HepG2 (cell line): ENCODE results near the gene HSPB8.

ENCODE experiments used
- ATF3 ChIP-seq: sonication (generic); formaldehyde crosslinking; IDR thresholded peaks from 2 replicates; pipeline ENCODE4 v1.4.0; 2020; ENCODE audit warnings: missing genetic modification reagents
- CTCF ChIP-seq: sonication (generic); formaldehyde crosslinking; IDR thresholded peaks from 2 replicates; pipeline ENCODE4 v1.5.0; 2020; ENCODE audit warnings: mild to moderate bottlenecking, missing genetic modification reagents, moderate library complexity
- HNRNPL ChIP-seq: fragments of 200-400 bp; formaldehyde crosslinking; IDR thresholded peaks from 2 replicates; pipeline ENCODE4 v1.6.1; 2017; ENCODE audit warnings: mild to moderate bottlenecking, low read depth, low read length
- JUN ChIP-seq: sonication (generic); formaldehyde crosslinking; IDR thresholded peaks from 2 replicates; pipeline ENCODE4 v1.4.0; 2020; ENCODE audit warnings: mild to moderate bottlenecking, missing genetic modification reagents
- MAZ ChIP-seq, 2 experiments: sonication (generic) in 1 of 2; formaldehyde crosslinking in 1 of 2; IDR thresholded peaks; 2 replicates each; pipeline versions ENCODE4 v1.5.0 to v1.6.1; 2012 to 2020; ENCODE audit warnings: low read depth in 2 of 2, mild to moderate bottlenecking in 2 of 2, borderline replicate concordance in 1 of 2, improper control_type of control experiment in 1 of 2, low read length in 1 of 2, missing genetic modification reagents in 1 of 2, moderate library complexity in 1 of 2
- NAIF1 ChIP-seq: sonication (generic); formaldehyde crosslinking; IDR thresholded peaks from 2 replicates; pipeline ENCODE4 v1.5.0; 2020; ENCODE audit warnings: mild to moderate bottlenecking, missing genetic modification reagents, borderline replicate concordance
- ZBTB49 ChIP-seq: sonication (generic); formaldehyde crosslinking; IDR thresholded peaks from 2 replicates; pipeline ENCODE4 v1.4.0; 2020; ENCODE audit warnings: missing genetic modification reagents, borderline replicate concordance
- ZNF260 ChIP-seq: sonication (generic); formaldehyde crosslinking; IDR thresholded peaks from 2 replicates; pipeline ENCODE4 v1.4.0; 2020; ENCODE audit warnings: missing genetic modification reagents, low read depth, mild to moderate bottlenecking, borderline replicate concordance
- ZNF577 ChIP-seq: sonication (generic); formaldehyde crosslinking; IDR thresholded peaks from 2 replicates; pipeline ENCODE4 v1.4.0; 2020; ENCODE audit warnings: mild to moderate bottlenecking, low read depth, missing genetic modification reagents, borderline replicate concordance
- ZNF780A ChIP-seq: sonication (generic); formaldehyde crosslinking; IDR thresholded peaks from 2 replicates; pipeline ENCODE4 v1.8.0; 2022; ENCODE audit warnings: mild to moderate bottlenecking, missing genetic modification reagents, moderate library complexity

- TF ChIP-seq CTCF (CRISPR knock-in tag): no peak
- no peak for TF ChIP-seq JUN
- TF ChIP-seq MAZ (IDR thresholded peaks at IDR 0.05; ENCODE audit: borderline replicate concordance, low read depth, low read length): no peak
- TF ChIP-seq MAZ (CRISPR knock-in tag; IDR thresholded peaks at IDR 0.05; ENCODE audit: low read depth): no peak
- no peak for TF ChIP-seq ZNF260 (CRISPR knock-in tag)
- no peak for TF ChIP-seq NAIF1
- TF ChIP-seq ZNF780A (CRISPR knock-in tag): no peak
- TF ChIP-seq ZBTB49 (CRISPR knock-in tag): no peak
- TF ChIP-seq HNRNPL: no peak
- TF ChIP-seq ATF3 (CRISPR knock-in tag): no peak
- no peak for TF ChIP-seq ZNF577 (CRISPR knock-in tag)
Observed at GRCh38 chr12:119204131-119204530, 25.4 kb downstream of the HSPB8 start.
